ENCODE results near the gene METRN. TPM values are rescaled to one million over a fixed set of nuclear protein-coding genes. Genes with fewer than 3 reads are reported as not detected.

The METRN gene
- total RNA-seq = 30.4 TPM
- long read RNA-seq, transcript METRN-204 (4 exons, 3,325 nt) = major isoform, 47 of 104 reads
- long read RNA-seq, transcript METRN-201 (3 exons, 915 nt) = minor isoform, 16 of 104 reads
- long read RNA-seq, partial matches to known transcripts = 3 of 104 reads
- long read RNA-seq, other reads (novel, unspliced or antisense) = 38 of 104 reads

- TF ChIP-seq CTCF (IDR thresholded peaks at IDR 0.05) = no peak
- DNase-seq = peak; percentile 96
- intact Hi-C loops (cut with DNase I) = loop anchor here (10.0 kb wide), 1 partner anchor 70 kb away; the partner anchor contains the start of genes CHTF18 and RPUSD1
- peak; percentile 90 for ATAC-seq
- H3K4me1 ChIP-seq = peaks cover 16% of the 10 kb centered on the region
- H3K27ac ChIP-seq = peak within 1 kb of the TSS; percentile 36
- H3K36me3 ChIP-seq = no peaks in the 10 kb centered on the region
- H3K9me3 ChIP-seq = no peaks in the 10 kb centered on the region
- peaks cover 18% of the 10 kb centered on the region for H3K27me3 ChIP-seq
- H3K4me3 ChIP-seq = peak within 1 kb of the TSS; percentile 70
Measured at GRCh38 chr16:714558-715476, at the start of gene METRN. TSS of gene METRN (plus strand) at chr16:715118. CDS start at chr16:715290, 172 bp downstream.

GRCh38 chr16:666572-666971 is 48.3 kb upstream of the METRN start:
- TF ChIP-seq CTCF (IDR thresholded peaks at IDR 0.05) = no peak
- H3K4me1 ChIP-seq = peaks cover 12% of the 10 kb centered on the region
- no peak overlapping the region for H3K4me3 ChIP-seq
- ATAC-seq = no peak
- no peaks in the 10 kb centered on the region for H3K27me3 ChIP-seq
- no peak overlapping the region for H3K27ac ChIP-seq
- no peak for DNase-seq
- intact Hi-C loops (cut with DNase I) = no loop called here
- peaks cover 19% of the 10 kb centered on the region for H3K36me3 ChIP-seq
- no peaks in the 10 kb centered on the region for H3K9me3 ChIP-seq

- Histone ChIP-seq H3K4me3 (peak overlapping the region; percentile 97), H3K27ac (peak overlapping the region; percentile 87)
- DNase-seq = no peak
Measured at GRCh38 chr16:667113-667779, 47.7 kb upstream of the METRN start.

GRCh38 chr16:667780-668518 is 47.0 kb upstream of the METRN start, which contains the start of gene RHOT2:
TSS of gene RHOT2 (plus strand) at chr16:668132. CDS start at chr16:668200, 68 bp downstream.
- Histone ChIP-seq H3K9me3 (no peaks in the 10 kb centered on the region), H3K27me3 (no peaks in the 10 kb centered on the region), H3K4me1 (peaks cover 12% of the 10 kb centered on the region), H3K4me3 (peak within 1 kb of the TSS; percentile 97), H3K36me3 (peaks cover 33% of the 10 kb centered on the region), H3K27ac (peak within 1 kb of the TSS; percentile 87)
- DNase-seq (peak; percentile 97), ATAC-seq (peak; percentile 96)
- intact Hi-C loops (cut with DNase I) = no loop called here
- TF ChIP-seq CTCF (IDR thresholded peaks at IDR 0.05) = peak; percentile 84

More at GRCh38 chr16:667113-667779, 47.7 kb upstream of the METRN start:
- intact Hi-C loops (cut with DNase I) = no loop called here
- Histone ChIP-seq H3K9me3 (no peaks in the 10 kb centered on the region), H3K27me3 (no peaks in the 10 kb centered on the region), H3K4me1 (peaks cover 12% of the 10 kb centered on the region), H3K36me3 (peaks cover 26% of the 10 kb centered on the region)
- no peak for ATAC-seq
- no peak for TF ChIP-seq CTCF (IDR thresholded peaks at IDR 0.05)

Data from upper lobe of right lung (tissue), 1 donor.